Neural crest cell (in vitro differentiated cells): Measurements from ENCODE around the gene CBR3. TPM values are rescaled to one million over a fixed set of nuclear protein-coding genes. Genes with fewer than 3 reads are reported as not detected.

ENCODE experiments used
- DNase-seq: peaks from one replicate; pipeline ENCODE4 v3.0.0; 2021; ENCODE audit warnings: low read depth, mixed read lengths, low spot score
- H3K27ac Mint-ChIP-seq: one replicate; pipeline ENCODE4 v1.8.0; 2021; ENCODE audit warnings: mild to moderate bottlenecking, mixed read lengths; ENCODE audit not compliant: unreplicated experiment
- H3K27me3 Mint-ChIP-seq: 2 replicates; pipeline ENCODE4 v1.8.0; 2021; ENCODE audit warnings: low read depth, mild to moderate bottlenecking, mixed read lengths
- H3K36me3 Mint-ChIP-seq: 2 replicates; pipeline ENCODE4 v1.8.0; 2021; ENCODE audit warnings: low read depth, mild to moderate bottlenecking, mixed read lengths
- H3K4me1 Mint-ChIP-seq: 2 replicates; pipeline ENCODE4 v1.8.0; 2021; ENCODE audit warnings: mixed read lengths
- H3K4me3 Mint-ChIP-seq: one replicate; pipeline ENCODE4 v1.8.0; 2021; ENCODE audit warnings: mild to moderate bottlenecking, mixed read lengths
- H3K9me3 Mint-ChIP-seq: 2 replicates; pipeline ENCODE4 v1.8.0; 2021; ENCODE audit warnings: mixed read lengths
- CTCF ChIP-seq: fragments of 200-600 bp; sonication (generic); conservative IDR thresholded peaks from 2 replicates; pipeline ENCODE4 v1.5.0; 2021; ENCODE audit warnings: antibody characterized with exemption, mild to moderate bottlenecking
- long read RNA-seq: library from polyadenylated mRNA; unstranded; transcript quantifications from one replicate; pipeline ENCODE4 v2.0.0, GENCODE V29; 2020
- total RNA-seq: library from RNA; stranded (reverse); gene quantifications from 2 replicates; pipeline ENCODE4 v1.2.1, GENCODE V29; 2021

Gene CBR3
- 2.1 and 2.8 TPM in 2 replicates for total RNA-seq
- long read RNA-seq, partial matches to known transcripts = 0 of 2 reads
- long read RNA-seq, other reads (novel, unspliced or antisense) = 0 of 2 reads

- Mint-ChIP-seq H3K4me1 (peaks cover 23% of the 10 kb centered on the region), H3K9me3 (no peaks in the 10 kb centered on the region), H3K27ac (peak within 1 kb of the TSS; percentile 2), H3K4me3 (peak within 1 kb of the TSS; percentile 94), H3K27me3 (peaks cover 68% of the 10 kb centered on the region), H3K36me3 (no peaks in the 10 kb centered on the region)
- no peak for TF ChIP-seq CTCF
- peak; percentile 23 for DNase-seq
Measured at GRCh38 chr21:36134803-36135390, at the start of gene CBR3. Gene CBR3, plus strand, starts transcription at chr21:36135079. Its CDS starts 114 bp downstream, at chr21:36135193.

- H3K36me3 Mint-ChIP-seq = no peaks in the 10 kb centered on the region
- peak; percentile 19 for TF ChIP-seq CTCF
- no peak overlapping the region for H3K4me3 Mint-ChIP-seq
- H3K9me3 Mint-ChIP-seq = no peaks in the 10 kb centered on the region
- peak overlapping the region; percentile 72 for H3K27ac Mint-ChIP-seq
- no peaks in the 10 kb centered on the region for H3K4me1 Mint-ChIP-seq
- no peak for DNase-seq
- H3K27me3 Mint-ChIP-seq = no peaks in the 10 kb centered on the region
Measured at GRCh38 chr21:36087362-36088138, 47.3 kb upstream of the CBR3 start.

- Mint-ChIP-seq H3K36me3 (peaks cover 6% of the 10 kb centered on the region), H3K4me1 (no peaks in the 10 kb centered on the region), H3K9me3 (peaks cover 6% of the 10 kb centered on the region), H3K4me3 (no peak overlapping the region), H3K27ac (no peak overlapping the region), H3K27me3 (peaks cover 5% of the 10 kb centered on the region)
- DNase-seq = no peak
- no peak for TF ChIP-seq CTCF
Measured at GRCh38 chr21:36089946-36090345, 44.9 kb upstream of the CBR3 start.

GRCh38 chr21:36092681-36093080 is 42.2 kb upstream of the CBR3 start:
- no peak for TF ChIP-seq CTCF
- no peak for DNase-seq
- peaks cover 8% of the 10 kb centered on the region for H3K9me3 Mint-ChIP-seq
- H3K27ac Mint-ChIP-seq = no peak overlapping the region
- H3K4me3 Mint-ChIP-seq = no peak overlapping the region
- H3K36me3 Mint-ChIP-seq = peaks cover 8% of the 10 kb centered on the region
- peaks cover 15% of the 10 kb centered on the region for H3K27me3 Mint-ChIP-seq
- no peaks in the 10 kb centered on the region for H3K4me1 Mint-ChIP-seq

- no peak overlapping the region for H3K4me3 Mint-ChIP-seq
- H3K36me3 Mint-ChIP-seq = peaks cover 8% of the 10 kb centered on the region
- TF ChIP-seq CTCF = no peak
- H3K27ac Mint-ChIP-seq = no peak overlapping the region
- peaks cover 8% of the 10 kb centered on the region for H3K9me3 Mint-ChIP-seq
- H3K4me1 Mint-ChIP-seq = no peaks in the 10 kb centered on the region
- H3K27me3 Mint-ChIP-seq = peaks cover 18% of the 10 kb centered on the region
- no peak for DNase-seq
Measured at GRCh38 chr21:36093512-36093911, 41.4 kb upstream of the CBR3 start.
